ENCODE data around the gene MRPL43.

DNA sequence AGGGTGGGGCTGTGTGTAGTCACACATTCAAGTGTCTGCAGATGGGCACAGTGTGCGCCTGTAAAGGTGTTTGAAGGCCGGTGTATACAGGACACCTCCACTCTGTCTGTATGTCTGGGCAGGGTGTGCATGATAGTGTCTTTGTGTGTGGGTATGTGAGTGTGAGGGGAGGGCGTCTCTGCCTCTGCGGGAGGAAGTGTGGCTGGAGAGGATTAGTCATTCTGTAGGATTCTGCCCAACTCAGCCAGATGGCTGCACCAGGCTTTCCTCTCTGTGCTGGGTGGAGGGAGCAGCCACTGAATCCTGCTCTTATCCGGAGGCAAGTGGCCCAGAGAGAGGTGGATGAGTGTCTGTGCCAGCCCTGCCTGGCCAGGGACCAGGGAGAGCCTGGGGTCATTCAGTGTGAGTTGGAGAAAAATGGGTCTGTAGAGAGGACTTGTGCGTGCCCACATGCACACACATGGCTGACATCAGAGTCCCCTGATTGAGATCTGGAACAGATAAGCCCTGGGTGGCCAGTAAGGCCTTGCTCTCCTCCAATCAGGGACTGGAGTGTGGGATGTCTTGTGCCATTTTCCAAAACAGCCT, 45.4 kb upstream of the MRPL43 start:
- TF ChIP-seq, protein P1, sequence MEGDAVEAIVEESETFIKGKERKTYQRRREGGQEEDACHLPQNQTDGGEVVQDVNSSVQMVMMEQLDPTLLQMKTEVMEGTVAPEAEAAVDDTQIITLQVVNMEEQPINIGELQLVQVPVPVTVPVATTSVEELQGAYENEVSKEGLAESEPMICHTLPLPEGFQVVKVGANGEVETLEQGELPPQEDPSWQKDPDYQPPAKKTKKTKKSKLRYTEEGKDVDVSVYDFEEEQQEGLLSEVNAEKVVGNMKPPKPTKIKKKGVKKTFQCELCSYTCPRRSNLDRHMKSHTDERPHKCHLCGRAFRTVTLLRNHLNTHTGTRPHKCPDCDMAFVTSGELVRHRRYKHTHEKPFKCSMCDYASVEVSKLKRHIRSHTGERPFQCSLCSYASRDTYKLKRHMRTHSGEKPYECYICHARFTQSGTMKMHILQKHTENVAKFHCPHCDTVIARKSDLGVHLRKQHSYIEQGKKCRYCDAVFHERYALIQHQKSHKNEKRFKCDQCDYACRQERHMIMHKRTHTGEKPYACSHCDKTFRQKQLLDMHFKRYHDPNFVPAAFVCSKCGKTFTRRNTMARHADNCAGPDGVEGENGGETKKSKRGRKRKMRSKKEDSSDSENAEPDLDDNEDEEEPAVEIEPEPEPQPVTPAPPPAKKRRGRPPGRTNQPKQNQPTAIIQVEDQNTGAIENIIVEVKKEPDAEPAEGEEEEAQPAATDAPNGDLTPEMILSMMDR (IDR thresholded peaks at IDR 0.05), result no peak
- TF ChIP-seq POLR2AphosphoS5 (IDR thresholded peaks at IDR 0.05) (no peak), POLR2A (IDR thresholded peaks at IDR 0.05) (no peak)
